Testis (tissue), 3 donors: ENCODE results near the gene ARHGEF7. TPM values are rescaled to one million over a fixed set of nuclear protein-coding genes. Genes with fewer than 3 reads are reported as not detected.

Experiments used
- DNase-seq: peaks from one replicate; pipeline ENCODE4 v3.0.0-alpha.2; 2019
- H3K27ac ChIP-seq, 2 donors: fragments of 200-600 bp; sonication (generic); one replicate each; pipeline ENCODE4 v1.5.1; 2019
- H3K27me3 ChIP-seq: fragments of 200-600 bp; sonication (generic); one replicate; pipeline ENCODE4 v1.5.1; 2019
- H3K36me3 ChIP-seq: fragments of 200-600 bp; sonication (generic); one replicate; pipeline ENCODE4 v1.5.1; 2017; ENCODE audit warnings: low read depth; ENCODE audit errors: missing control alignments
- H3K4me1 ChIP-seq: fragments of 200-600 bp; sonication (generic); one replicate; pipeline ENCODE4 v1.5.1; 2019
- H3K4me3 ChIP-seq, 2 donors: fragments of 200-600 bp; sonication (generic); one replicate each; pipeline ENCODE4 v1.5.1; 2017 to 2019
- H3K9me3 ChIP-seq: fragments of 200-600 bp; sonication (generic); one replicate; pipeline ENCODE4 v1.5.1; 2017
- POLR2A ChIP-seq: fragments of 450-650 bp; IDR thresholded peaks from one replicate; pipeline ENCODE4 v1.6.1; 2017; ENCODE audit warnings: antibody characterized with exemption, mild to moderate bottlenecking, moderate library complexity
- WGBS, 2 donors: methylation state at CpG; one replicate each; pipeline ENCODE4 v1.1.5; 2018; 5-methylcytosine and 5-hydroxymethylcytosine counted together
- intact Hi-C: fragments of 100-400 bp; cut with DNase I; formaldehyde crosslinking; loops from one replicate; pipeline ENCODE4 v1.15.1; 2023; ENCODE audit warnings: low total_unique reads
- polyA plus RNA-seq: library from polyadenylated mRNA; stranded (reverse); fragments of 350-450 nt; fragmentation: Illumina TruSeq; extraction: RNeasy Lipid Tissue Mini Kit (QIAGEN cat#74804); gene quantifications from one replicate; pipeline ENCODE4 v1.2.3, GENCODE V29; 2014; ENCODE audit warnings: low read depth, low replicate concordance; ENCODE audit not compliant: insufficient read depth
- total RNA-seq, 2 donors: library from RNA; depleted of rRNA; stranded (reverse); fragments of >200 nt; gene quantifications; one replicate each; pipeline ENCODE4 v1.2.3, GENCODE V29; 2016
- TF ChIP-seq, protein P1 (sequence below), 3 experiments: fragments of 450-650 bp in 2 of 3; fragments of 200-600 bp in 1 of 3; sonication (generic) in 1 of 3; IDR thresholded peaks; one replicate each; pipeline ENCODE4 v1.5.1; 2016 to 2019; ENCODE audit warnings: antibody characterized with exemption in 3 of 3, mild to moderate bottlenecking in 2 of 3, moderate library complexity in 1 of 3

Gene ARHGEF7
- total and polyA plus RNA-seq, 3 donors from 2014 or later, result 73.6 to 136 (median 118) TPM

GRCh38 chr13:111204438-111205177 is 89.5 kb downstream of the ARHGEF7 start:
- TF ChIP-seq POLR2A, result no peak
- TF ChIP-seq, protein P1, sequence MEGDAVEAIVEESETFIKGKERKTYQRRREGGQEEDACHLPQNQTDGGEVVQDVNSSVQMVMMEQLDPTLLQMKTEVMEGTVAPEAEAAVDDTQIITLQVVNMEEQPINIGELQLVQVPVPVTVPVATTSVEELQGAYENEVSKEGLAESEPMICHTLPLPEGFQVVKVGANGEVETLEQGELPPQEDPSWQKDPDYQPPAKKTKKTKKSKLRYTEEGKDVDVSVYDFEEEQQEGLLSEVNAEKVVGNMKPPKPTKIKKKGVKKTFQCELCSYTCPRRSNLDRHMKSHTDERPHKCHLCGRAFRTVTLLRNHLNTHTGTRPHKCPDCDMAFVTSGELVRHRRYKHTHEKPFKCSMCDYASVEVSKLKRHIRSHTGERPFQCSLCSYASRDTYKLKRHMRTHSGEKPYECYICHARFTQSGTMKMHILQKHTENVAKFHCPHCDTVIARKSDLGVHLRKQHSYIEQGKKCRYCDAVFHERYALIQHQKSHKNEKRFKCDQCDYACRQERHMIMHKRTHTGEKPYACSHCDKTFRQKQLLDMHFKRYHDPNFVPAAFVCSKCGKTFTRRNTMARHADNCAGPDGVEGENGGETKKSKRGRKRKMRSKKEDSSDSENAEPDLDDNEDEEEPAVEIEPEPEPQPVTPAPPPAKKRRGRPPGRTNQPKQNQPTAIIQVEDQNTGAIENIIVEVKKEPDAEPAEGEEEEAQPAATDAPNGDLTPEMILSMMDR (IDR thresholded peaks at IDR 0.05), result no peak
- no peaks in the 10 kb centered on the region for H3K27me3 ChIP-seq
- intact Hi-C loops, result no loop called here
- DNase-seq, result no peak
- H3K4me3 ChIP-seq, result no peak overlapping the region
- WGBS, 2 donors, result 50 to 54% methylated on average over 16 of the region's 16 CpGs
- no peak overlapping the region for H3K27ac ChIP-seq
- peaks cover 28% of the 10 kb centered on the region for H3K4me1 ChIP-seq
- H3K9me3 ChIP-seq, result no peaks in the 10 kb centered on the region
- H3K36me3 ChIP-seq, result no peaks in the 10 kb centered on the region

- H3K4me1 ChIP-seq, result peaks cover 37% of the 10 kb centered on the region
- 80 to 81% methylated on average over 12 of the region's 12 CpGs for WGBS, 2 donors
Observed at GRCh38 chr13:111206148-111206547, 91.0 kb downstream of the ARHGEF7 start.

DNA sequence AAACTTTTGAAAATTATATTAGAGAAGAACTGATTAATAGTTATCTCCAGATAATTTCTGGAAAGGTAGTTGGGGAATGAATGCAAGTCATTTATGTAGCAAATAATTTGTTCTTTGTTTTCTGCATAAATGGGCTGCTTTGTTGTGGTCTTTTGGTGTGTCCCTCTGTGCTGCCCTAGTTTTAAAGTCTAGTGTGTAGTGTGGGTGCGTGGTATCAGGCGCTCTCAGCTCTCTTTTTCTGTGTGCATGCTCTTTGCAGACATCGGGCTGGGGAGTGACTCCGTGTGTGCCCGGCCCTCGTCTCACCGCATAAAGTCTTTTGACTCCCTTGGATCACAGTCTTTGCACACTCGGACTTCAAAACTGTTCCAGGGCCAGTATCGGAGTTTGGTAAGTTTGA is 94.5 kb downstream of the ARHGEF7 start:
- H3K36me3 ChIP-seq, result no peaks in the 10 kb centered on the region
- no peaks in the 10 kb centered on the region for H3K9me3 ChIP-seq
- H3K4me3 ChIP-seq, result no peak overlapping the region
- H3K27me3 ChIP-seq, result no peaks in the 10 kb centered on the region
- intact Hi-C loops, result loop anchor here (10.0 kb wide), 1 partner anchor 145 kb away; no protein-coding TSS in a partner anchor
- TF ChIP-seq POLR2A, result no peak
- TF ChIP-seq, protein P1 (IDR thresholded peaks at IDR 0.05), result no peak
- no peak for DNase-seq
- peaks cover 17% of the 10 kb centered on the region for H3K4me1 ChIP-seq
- H3K27ac ChIP-seq, result no peak overlapping the region
- WGBS, 2 donors, result 63 to 84% methylated on average over 9 of the region's 9 CpGs

More at GRCh38 chr13:111206148-111206547, 91.0 kb downstream of the ARHGEF7 start:
- no peak for TF ChIP-seq POLR2A
- TF ChIP-seq, protein P1 (IDR thresholded peaks at IDR 0.05), result no peak
- Histone ChIP-seq H3K27me3 (no peaks in the 10 kb centered on the region), H3K4me3 (no peak overlapping the region), H3K9me3 (no peaks in the 10 kb centered on the region), H3K36me3 (no peaks in the 10 kb centered on the region), H3K27ac (no peak overlapping the region)
- no peak for DNase-seq
- intact Hi-C loops, result no loop called here

DNA sequence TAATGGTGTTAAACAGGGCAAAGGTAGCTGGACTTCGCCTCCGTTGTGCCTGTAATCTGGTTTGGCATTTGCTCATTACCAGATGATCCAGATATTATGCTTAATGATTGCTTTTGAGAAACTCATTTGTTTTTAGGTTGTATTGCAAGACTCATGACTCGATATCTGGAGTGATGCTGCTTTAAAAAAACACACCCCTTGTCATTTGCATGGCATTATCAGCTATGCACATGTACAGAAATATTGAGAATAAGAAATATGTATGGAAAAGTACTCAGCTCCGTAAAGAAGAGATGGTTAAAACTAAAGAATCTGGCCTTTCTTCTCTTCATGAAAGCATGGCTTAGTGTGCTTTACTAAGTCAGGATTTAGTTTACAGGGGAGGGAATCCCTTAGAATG is 95.0 kb downstream of the ARHGEF7 start:
- WGBS, 2 donors, result 67 to 79% methylated on average over 4 of the region's 4 CpGs
- TF ChIP-seq POLR2A, result no peak
- TF ChIP-seq, protein P1 (IDR thresholded peaks at IDR 0.05), result no peak
- H3K27ac ChIP-seq, result no peak overlapping the region
- H3K36me3 ChIP-seq, result no peaks in the 10 kb centered on the region
- DNase-seq, result no peak
- H3K9me3 ChIP-seq, result no peaks in the 10 kb centered on the region
- peaks cover 14% of the 10 kb centered on the region for H3K4me1 ChIP-seq
- H3K4me3 ChIP-seq, result no peak overlapping the region
- no peaks in the 10 kb centered on the region for H3K27me3 ChIP-seq
- intact Hi-C loops, result loop anchor here (10.0 kb wide), 1 partner anchor 145 kb away; no protein-coding TSS in a partner anchor
